ENCODE measurements around the gene P3H3. TPM values are rescaled to one million over a fixed set of nuclear protein-coding genes. Genes with fewer than 3 reads are reported as not detected.

The P3H3 gene
- total RNA-seq, 2 donors from 2014 or later: 66.1 to 77.7 TPM

GRCh38 chr12:6834254-6834653 is 6.0 kb downstream of the P3H3 start:
- no peaks in the 10 kb centered on the region for H3K27me3 ChIP-seq (replicated peaks; ENCODE audit: insufficient read depth)
- TF ChIP-seq CTCF (IDR thresholded peaks at IDR 0.05): no peak
- H3K4me1 ChIP-seq (ENCODE audit: control insufficient read depth in 1 of 2, low read depth in 2 of 2): peaks cover 0 to 18% of the 10 kb centered on the region in 2 donors
- no peak for ATAC-seq (ENCODE audit: insufficient number of reproducible peaks, low FRiP score, low read depth)
- H3K4me3 ChIP-seq: no peak overlapping the region
- no peak for DNase-seq (ENCODE audit: low spot score)
- no peaks in the 10 kb centered on the region for H3K9me3 ChIP-seq
- H3K36me3 ChIP-seq: peaks cover 43% of the 10 kb centered on the region
- no peak overlapping the region for H3K27ac ChIP-seq

GRCh38 chr12:6834873-6835272 is 6.7 kb downstream of the P3H3 start:
- H3K4me1 ChIP-seq (ENCODE audit: control insufficient read depth in 1 of 2, low read depth in 2 of 2): peaks cover 0 to 12% of the 10 kb centered on the region in 2 donors
- H3K27me3 ChIP-seq (replicated peaks; ENCODE audit: insufficient read depth): no peaks in the 10 kb centered on the region
- H3K4me3 ChIP-seq: no peak overlapping the region
- no peak for ATAC-seq (ENCODE audit: insufficient number of reproducible peaks, low FRiP score, low read depth)
- H3K36me3 ChIP-seq: peaks cover 47% of the 10 kb centered on the region
- no peaks in the 10 kb centered on the region for H3K9me3 ChIP-seq
- no peak for TF ChIP-seq CTCF (IDR thresholded peaks at IDR 0.05)
- no peak for DNase-seq (ENCODE audit: low spot score)
- H3K27ac ChIP-seq: no peak overlapping the region

- no peak for TF ChIP-seq CTCF (IDR thresholded peaks at IDR 0.05)
- Histone ChIP-seq H3K4me3 (no peak overlapping the region), H3K36me3 (peaks cover 38% of the 10 kb centered on the region), H3K27me3 (replicated peaks; ENCODE audit: insufficient read depth) (no peaks in the 10 kb centered on the region), H3K4me1 (ENCODE audit: control insufficient read depth in 1 of 2, low read depth in 2 of 2) (peaks cover 0 to 7% of the 10 kb centered on the region in 2 donors), H3K9me3 (no peaks in the 10 kb centered on the region), H3K27ac (no peak overlapping the region)
- DNase-seq (ENCODE audit: low spot score) (no peak), ATAC-seq (ENCODE audit: insufficient number of reproducible peaks, low FRiP score, low read depth) (no peak)
These were observed 8.6 kb downstream of the P3H3 start for GRCh38 chr12:6836851-6837250.

GRCh38 chr12:6837370-6838060 is 9.3 kb downstream of the P3H3 start:
- H3K27me3 ChIP-seq (replicated peaks; ENCODE audit: insufficient read depth): no peaks in the 10 kb centered on the region
- no peak for DNase-seq (ENCODE audit: low spot score)
- H3K36me3 ChIP-seq: peaks cover 38% of the 10 kb centered on the region
- no peak for TF ChIP-seq CTCF (IDR thresholded peaks at IDR 0.05)
- H3K4me1 ChIP-seq (ENCODE audit: control insufficient read depth in 1 of 2, low read depth in 2 of 2): peaks cover 0 to 7% of the 10 kb centered on the region in 2 donors
- no peaks in the 10 kb centered on the region for H3K9me3 ChIP-seq
- ATAC-seq (ENCODE audit: insufficient number of reproducible peaks, low FRiP score, low read depth): no peak
- H3K27ac ChIP-seq: no peak overlapping the region
- no peak overlapping the region for H3K4me3 ChIP-seq

- TF ChIP-seq CTCF (IDR thresholded peaks at IDR 0.05): no peak
- H3K27ac ChIP-seq: no peak overlapping the region
- peaks cover 35% of the 10 kb centered on the region for H3K36me3 ChIP-seq
- DNase-seq (ENCODE audit: low spot score) (no peak), ATAC-seq (ENCODE audit: insufficient number of reproducible peaks, low FRiP score, low read depth) (no peak)
- no peaks in the 10 kb centered on the region for H3K4me1 ChIP-seq (ENCODE audit: control insufficient read depth in 1 of 2, low read depth in 2 of 2)
- H3K9me3 ChIP-seq: no peaks in the 10 kb centered on the region
- no peak overlapping the region for H3K4me3 ChIP-seq
- no peaks in the 10 kb centered on the region for H3K27me3 ChIP-seq (replicated peaks; ENCODE audit: insufficient read depth)
These were observed 10.6 kb downstream of the P3H3 start for GRCh38 chr12:6838854-6839253.

All from thoracic aorta (tissue), 2 donors.